H1 (cell line): ENCODE results near the gene TTLL1. TPM values are rescaled to one million over a fixed set of nuclear protein-coding genes. Genes with fewer than 3 reads are reported as not detected.

Source experiments
- CTCF ChIA-PET: fragments of 300-600 bp; sonication (Branson Sonifier 250); formaldehyde crosslinking; loops from one replicate; lab custom pipeline; 2021; ENCODE audit not compliant: partially characterized antibody; lab: Charles Lee
- POLR2A ChIA-PET: fragments of 300-600 bp; sonication (Branson Sonifier 250); formaldehyde crosslinking; loops from one replicate; lab custom pipeline; 2021; ENCODE audit warnings: inconsistent platforms; ENCODE audit not compliant: partially characterized antibody; lab: Charles Lee
- DNase-seq, 2 experiments: peaks; one replicate each; pipeline versions ENCODE4 v3.0.0 to v3.0.0-alpha.2; 2010 to 2022; ENCODE audit warnings: low spot score in 2 of 2, low read depth in 1 of 2, mixed read lengths in 1 of 2
- FAIRE-seq: peaks from 2 replicates; lab custom pipeline; 2011; peaks lifted over from hg19 to GRCh38; lab: Jason Lieb, UNC
- H2AFZ ChIP-seq: 2 replicates; pipeline ENCODE4 v1.8.1; 2012; ENCODE audit warnings: low read length, inconsistent platforms
- H2AK5ac ChIP-seq: 2 replicates; pipeline ENCODE4 v1.6.1; 2013; ENCODE audit warnings: low read depth, low read length
- H2BK120ac ChIP-seq: replicated peaks from 2 replicates; pipeline ENCODE3; 2013; ENCODE audit warnings: low read depth, low read length, inconsistent platforms
- H2BK12ac ChIP-seq: 2 replicates; pipeline ENCODE4 v1.6.1; 2013; ENCODE audit warnings: low read depth, low read length
- H2BK15ac ChIP-seq: 2 replicates; pipeline ENCODE4 v1.6.1; 2013; ENCODE audit warnings: low read length
- H2BK20ac ChIP-seq: 2 replicates; pipeline ENCODE4 v1.6.1; 2013; ENCODE audit warnings: low read length
- H2BK5ac ChIP-seq: 2 replicates; pipeline ENCODE4 v1.6.1; 2013; ENCODE audit warnings: low read depth, low read length
- H3K14ac ChIP-seq: 2 replicates; pipeline ENCODE4 v1.6.1; 2013; ENCODE audit warnings: inconsistent platforms; ENCODE audit not compliant: insufficient read length
- H3K18ac ChIP-seq: 2 replicates; pipeline ENCODE4 v1.6.1; 2013; ENCODE audit warnings: low read length; ENCODE audit errors: extremely low read depth
- H3K23ac ChIP-seq: 2 replicates; pipeline ENCODE4 v1.6.1; 2013; ENCODE audit warnings: inconsistent platforms; ENCODE audit not compliant: insufficient read length
- H3K23me2 ChIP-seq: 2 replicates; pipeline ENCODE4 v1.6.1; 2013; ENCODE audit warnings: low read depth, low read length
- H3K27ac ChIP-seq: 2 replicates; pipeline ENCODE4 v1.6.1; 2011; ENCODE audit warnings: low read depth, low read length, inconsistent platforms
- H3K27me3 ChIP-seq, 4 experiments: replicated peaks in 1 of 4; 1 replicate in 1 of 4; 2 replicates in 3 of 4; pipeline versions ENCODE4 v1.6.1 to v1.8.1; 2011 to 2013; ENCODE audit warnings: low read length in 3 of 4, mild to moderate bottlenecking in 3 of 4, inconsistent platforms in 2 of 4, mixed read lengths in 2 of 4, moderate library complexity in 1 of 4; ENCODE audit not compliant: control insufficient read depth in 3 of 4, insufficient read depth in 3 of 4; ENCODE audit errors: extremely low read depth in 1 of 4
- H3K36me3 ChIP-seq, 4 experiments: 2 replicates each; pipeline versions ENCODE4 v1.6.1 to v1.8.1; 2011 to 2013; ENCODE audit warnings: mild to moderate bottlenecking in 4 of 4, low read length in 3 of 4, moderate library complexity in 2 of 4, control low read depth in 1 of 4, inconsistent platforms in 1 of 4; ENCODE audit not compliant: insufficient read depth in 4 of 4, control insufficient read depth in 2 of 4
- H3K4ac ChIP-seq: replicated peaks from 2 replicates; pipeline ENCODE3; 2013; ENCODE audit warnings: low read length, low read depth, mixed read lengths, inconsistent platforms; ENCODE audit not compliant: insufficient read length
- H3K4me1 ChIP-seq, 4 experiments: replicated peaks in 1 of 4; 1 replicate in 1 of 4; 2 replicates in 3 of 4; pipeline versions ENCODE4 v1.6.1 to v1.8.1; 2011 to 2013; ENCODE audit warnings: low read length in 3 of 4, inconsistent platforms in 2 of 4, mixed read lengths in 1 of 4; ENCODE audit not compliant: insufficient read depth in 4 of 4, control insufficient read depth in 3 of 4
- H3K4me2 ChIP-seq, 2 experiments: 2 replicates each; pipeline versions ENCODE4 v1.6.1 to v1.8.1; 2011 to 2013; ENCODE audit warnings: low read depth in 2 of 2, low read length in 2 of 2, control low read depth in 1 of 2, inconsistent platforms in 1 of 2, mild to moderate bottlenecking in 1 of 2; ENCODE audit not compliant: insufficient read depth in 1 of 2
- H3K4me3 ChIP-seq, 4 experiments: fragments of 200-600, 300-600 bp in 1 of 4; sonication (generic), shearing (Covaris generic), sonication (Bioruptor Twin) in 1 of 4; 2 replicates each; pipeline versions ENCODE4 v1.5.1 to v1.8.1; 2011 to 2016; ENCODE audit warnings: low read length in 4 of 4, low read depth in 3 of 4, control low read depth in 2 of 4, inconsistent platforms in 2 of 4, mild to moderate bottlenecking in 2 of 4, mixed read lengths in 1 of 4, moderate library complexity in 1 of 4; ENCODE audit not compliant: insufficient read depth in 2 of 4; ENCODE audit errors: extremely low read depth in 1 of 4
- H3K56ac ChIP-seq: replicated peaks from 2 replicates; pipeline ENCODE3; 2013; ENCODE audit warnings: low read depth, mild to moderate bottlenecking, mixed read lengths, low read length, inconsistent platforms; ENCODE audit not compliant: insufficient read length
- H3K79me1 ChIP-seq: 2 replicates; pipeline ENCODE4 v1.6.1; 2013; ENCODE audit warnings: low read depth, low read length, control low read depth
- H3K79me2 ChIP-seq, 2 experiments: 2 replicates each; pipeline versions ENCODE4 v1.6.1 to v1.8.1; 2012 to 2013; ENCODE audit warnings: low read length in 2 of 2, mild to moderate bottlenecking in 2 of 2, inconsistent platforms in 1 of 2; ENCODE audit not compliant: insufficient read depth in 2 of 2, control insufficient read depth in 1 of 2
- H3K9ac ChIP-seq, 4 experiments: replicated peaks in 1 of 4; 1 replicate in 1 of 4; 2 replicates in 3 of 4; pipeline versions ENCODE4 v1.6.1 to v1.8.1; 2011 to 2013; ENCODE audit warnings: low read depth in 3 of 4, low read length in 3 of 4, control low read depth in 2 of 4, mild to moderate bottlenecking in 2 of 4, moderate library complexity in 2 of 4, inconsistent platforms in 1 of 4; ENCODE audit errors: extremely low read depth in 1 of 4
- H3K9me3 ChIP-seq, 2 experiments: 2 replicates each; pipeline versions ENCODE4 v1.6.1 to v1.8.1; 2012 to 2013; ENCODE audit warnings: mild to moderate bottlenecking in 2 of 2, moderate library complexity in 2 of 2, control low read depth in 1 of 2, inconsistent platforms in 1 of 2, low read depth in 1 of 2, low read length in 1 of 2, mixed read lengths in 1 of 2; ENCODE audit not compliant: insufficient read depth in 2 of 2
- H4K20me1 ChIP-seq, 2 experiments: replicated peaks in 1 of 2; 2 replicates each; pipeline versions ENCODE3 to v1.8.1; 2011 to 2013; ENCODE audit warnings: inconsistent platforms in 2 of 2, low read length in 2 of 2, mild to moderate bottlenecking in 1 of 2; ENCODE audit not compliant: insufficient read depth in 2 of 2, control insufficient read depth in 1 of 2
- H4K5ac ChIP-seq: 2 replicates; pipeline ENCODE4 v1.6.1; 2013; ENCODE audit warnings: low read length, low read depth, mixed read lengths, inconsistent platforms; ENCODE audit not compliant: insufficient read length
- H4K8ac ChIP-seq: 2 replicates; pipeline ENCODE4 v1.8.0; 2013; ENCODE audit warnings: mild to moderate bottlenecking, moderate library complexity, low read length, inconsistent platforms; ENCODE audit not compliant: insufficient read depth; ENCODE audit errors: extremely low read depth
- H4K91ac ChIP-seq: replicated peaks from 2 replicates; pipeline ENCODE3; 2013; ENCODE audit warnings: low read length, mixed read lengths, inconsistent platforms; ENCODE audit not compliant: insufficient read length
- CREB1 ChIP-seq: IDR thresholded peaks from 2 replicates; pipeline ENCODE4 v1.6.1; 2012; ENCODE audit warnings: inconsistent platforms
- EGR1 ChIP-seq: IDR thresholded peaks from 2 replicates; pipeline ENCODE4 v1.6.1; 2011; ENCODE audit warnings: low read depth, low read length, borderline replicate concordance
- KDM1A ChIP-seq: fragments of 200-600, 300-600 bp; sonication (generic); IDR thresholded peaks from 2 replicates; pipeline ENCODE4 v1.7.1; 2016; ENCODE audit warnings: mild to moderate bottlenecking, low read length, borderline replicate concordance
- WGBS, 2 experiments: shearing (Covaris generic) in 1 of 2; methylation state at CpG; one replicate each; pipeline versions ENCODE4 v1.1.6 to v1.1.7; 2013 to 2015; ENCODE audit warnings: low lambda C conversion rate in 2 of 2, mixed read lengths in 2 of 2, inconsistent platforms in 1 of 2, low coverage in 1 of 2, missing lambda C conversion rate in 1 of 2; ENCODE audit not compliant: insufficient replicate concordance in 2 of 2, insufficient coverage in 1 of 2, insufficient read length in 1 of 2; ENCODE audit errors: extremely low coverage in 1 of 2, missing lambda C conversion rate in 1 of 2; 5-methylcytosine and 5-hydroxymethylcytosine counted together
- polyA plus RNA-seq, 7 experiments: library from polyadenylated mRNA; depleted of rRNA in 3 of 7; stranded (reverse) in 5 of 7; unstranded in 2 of 7; fragments of >200 nt in 5 of 7; fragments of 200-250 nt in 2 of 7; gene quantifications; 1 replicate in 5 of 7; 2 replicates in 1 of 7; 4 replicates in 1 of 7; pipeline versions ENCODE4 v1.2.1 to v1.2.3, GENCODE V29; 2011 to 2013; ENCODE audit warnings: missing spikeins in 2 of 7, mixed read lengths in 2 of 7
- total RNA-seq: library from RNA; stranded (reverse); fragmentation: NEBNext Ultra II Directional; extraction: Animal tissue kit (Norgen Biotek cat#: 25700); gene quantifications from 2 replicates; pipeline ENCODE4 v1.2.1, GENCODE V29; 2021

Gene TTLL1
- total and polyA plus RNA-seq, 2 of the 8 experiments (the other 6 are each of a cell fraction or from before 2014, with no cell fraction given) = 5.0 to 13.8 TPM

DNA sequence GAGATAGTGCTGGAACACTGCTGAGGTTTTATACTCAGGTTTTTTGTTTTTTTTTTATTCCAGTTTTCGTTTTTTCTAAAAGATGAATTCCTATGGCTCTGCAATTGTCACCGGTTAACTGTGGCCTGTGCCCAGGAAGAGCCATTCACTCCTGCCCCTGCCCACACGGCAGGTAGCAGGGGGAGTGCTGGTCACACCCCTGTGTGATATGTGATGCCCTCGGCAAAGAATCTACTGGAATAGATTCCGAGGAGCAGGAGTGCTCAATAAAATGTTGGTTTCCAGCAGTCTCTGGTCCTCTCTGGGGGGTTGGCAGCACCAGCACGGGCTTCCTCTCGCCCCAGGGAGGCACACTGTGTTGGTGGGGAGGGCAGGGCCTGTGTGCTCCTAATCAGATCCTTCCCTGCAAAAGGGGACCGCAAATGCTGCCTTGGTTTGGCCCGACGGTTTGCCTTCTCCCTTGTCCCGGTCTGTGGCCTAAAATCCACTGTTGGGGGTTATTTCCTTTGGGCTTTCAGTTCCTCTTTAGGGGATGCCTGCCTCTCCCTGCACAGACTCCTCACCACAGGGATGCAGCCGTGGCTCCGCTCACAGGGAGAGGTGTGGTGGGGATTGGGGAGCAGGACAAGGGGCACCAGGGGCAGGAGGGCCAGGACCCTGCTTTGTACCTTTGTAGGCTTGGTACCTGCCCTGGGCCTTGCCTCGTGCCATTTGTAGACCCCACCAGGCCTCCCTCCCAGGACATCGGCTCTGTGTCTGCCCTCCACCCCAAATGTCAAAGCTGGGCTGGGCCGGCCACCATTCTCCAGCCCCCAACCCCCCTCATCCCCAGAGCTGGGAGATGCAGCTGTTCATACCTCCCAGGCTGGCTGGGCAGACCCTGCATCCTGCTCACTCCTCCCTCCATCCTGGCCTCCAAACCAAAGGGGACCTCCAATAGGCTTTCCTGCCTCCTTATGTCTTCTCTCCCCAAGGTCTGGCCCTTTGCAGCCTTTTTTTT is 40.5 kb upstream of the TTLL1 start:
- Histone ChIP-seq H3K4me2 (peak overlapping the region in 1 of 2 experiments; percentile 42; a peak in 2 of 4 replicates), H3K56ac (no peak overlapping the region), H3K18ac (no peak overlapping the region), H3K14ac (no peak overlapping the region), H4K5ac (no peak overlapping the region), H2AFZ (no peak overlapping the region), H2BK15ac (no peak overlapping the region), H2BK20ac (no peak overlapping the region), H3K23ac (no peak overlapping the region), H3K4me1 (peaks cover 0 to 6% (median 0%) of the 10 kb centered on the region in 4 experiments; a peak in 3 of 7 replicates), H3K79me1 (peaks cover 5% of the 10 kb centered on the region), H3K27me3 (no peaks in the 10 kb centered on the region), H3K27ac (no peak overlapping the region), H3K9me3 (no peaks in the 10 kb centered on the region), H4K8ac (peak overlapping the region; percentile 29; the same call in 1 of the 2 replicates), H3K9ac (no peak overlapping the region), H2BK5ac (no peak overlapping the region; the same call in 1 of the 2 replicates), H2BK12ac (no peak overlapping the region), H3K23me2 (no peaks in the 10 kb centered on the region), H4K91ac (no peak overlapping the region), H2BK120ac (no peak overlapping the region), H4K20me1 (peaks cover 3 to 17% of the 10 kb centered on the region in 2 experiments), H3K36me3 (peaks cover 2 to 25% (median 8%) of the 10 kb centered on the region in 4 experiments; a peak in 6 of 8 replicates), H3K79me2 (no peaks in the 10 kb centered on the region), H3K4me3 (no peak overlapping the region), H3K4ac (no peak overlapping the region), H2AK5ac (no peak overlapping the region)
- WGBS, 2 experiments = 82% methylated on average over 16 of the region's 16 CpGs; no CpG with 5 or more reads in 1 of the 2 experiments
- DNase-seq (no peak), FAIRE-seq (no peak)
- ChIA-PET POLR2A (interaction anchor here (0.6 kb wide), 1 partner anchor 20 kb away, joined by 3 read pairs; no protein-coding TSS in a partner anchor), CTCF (interaction anchor here (0.6 to 1.6 kb wide), 2 partner anchors 69 to 1150 kb away, joined by 3 read pairs; no protein-coding TSS in a partner anchor)
- TF ChIP-seq EGR1 (no peak), KDM1A (no peak), CREB1 (no peak)
